HepG2 (cell line): ENCODE measurements around the gene PAPOLA. TPM values are rescaled to one million over a fixed set of nuclear protein-coding genes. Genes with fewer than 3 reads are reported as not detected.

Source experiments
- AGO2 ChIP-seq: fragments of 200-400 bp; formaldehyde crosslinking; optimal IDR thresholded peaks from 2 replicates; pipeline ENCODE3; 2017; ENCODE audit warnings: mild to moderate bottlenecking, low read depth, low read length, moderate library complexity
- ARHGAP35 ChIP-seq: sonication (generic); formaldehyde crosslinking; IDR thresholded peaks from 2 replicates; pipeline ENCODE4 v1.9.0; 2022; ENCODE audit warnings: mild to moderate bottlenecking, inconsistent platforms, moderate library complexity, missing genetic modification reagents, borderline replicate concordance
- HNRNPLL ChIP-seq: fragments of 200-400 bp; formaldehyde crosslinking; IDR thresholded peaks from 2 replicates; pipeline ENCODE4 v1.6.1; 2017; ENCODE audit warnings: mild to moderate bottlenecking, low read depth, low read length; ENCODE audit not compliant: poor library complexity, severe bottlenecking
- HOXD1 ChIP-seq: sonication (generic); formaldehyde crosslinking; IDR thresholded peaks from 2 replicates; pipeline ENCODE4 v1.5.0; 2020; ENCODE audit warnings: missing genetic modification reagents
- IKZF1 ChIP-seq: fragments of 450-650 bp; IDR thresholded peaks from 2 replicates; pipeline ENCODE4 v1.7.1; 2016
- KDM4B ChIP-seq: sonication (generic); formaldehyde crosslinking; IDR thresholded peaks from 2 replicates; pipeline ENCODE4 v1.4.0; 2020; ENCODE audit warnings: missing genetic modification reagents
- NBN ChIP-seq: fragments of 450-650 bp; conservative IDR thresholded peaks from 2 replicates; pipeline ENCODE4 v1.6.1; 2017
- NR1H2 ChIP-seq: sonication (generic); formaldehyde crosslinking; IDR thresholded peaks from 2 replicates; pipeline ENCODE4 v1.8.1; 2022; ENCODE audit warnings: low read depth, missing genetic modification reagents, borderline replicate concordance
- TCF7 ChIP-seq: sonication (generic); IDR thresholded peaks from 2 replicates; pipeline ENCODE4 v1.6.1; 2016; ENCODE audit warnings: antibody characterized with exemption, low read depth
- ZBTB1 ChIP-seq: sonication (generic); formaldehyde crosslinking; IDR thresholded peaks from 2 replicates; pipeline ENCODE4 v1.4.0; 2020; ENCODE audit warnings: missing genetic modification reagents, borderline replicate concordance
- ZBTB3 ChIP-seq: sonication (generic); formaldehyde crosslinking; IDR thresholded peaks from 2 replicates; pipeline ENCODE4 v1.4.0; 2020; ENCODE audit warnings: low read depth, mild to moderate bottlenecking, moderate library complexity, missing genetic modification reagents, borderline replicate concordance
- ZFP36L2 ChIP-seq: sonication (generic); formaldehyde crosslinking; IDR thresholded peaks from 2 replicates; pipeline ENCODE4 v1.4.0; 2020; ENCODE audit warnings: missing genetic modification reagents
- ZMYM2 ChIP-seq: sonication (generic); formaldehyde crosslinking; IDR thresholded peaks from 2 replicates; pipeline ENCODE4 v1.8.0; 2022; ENCODE audit warnings: mild to moderate bottlenecking, missing genetic modification reagents
- ZNF205 ChIP-seq: IDR thresholded peaks from 2 replicates; pipeline ENCODE4 v1.6.1; 2018; ENCODE audit warnings: missing biosample characterization, missing genetic modification reagents
- ZNF552 ChIP-seq: sonication (generic); formaldehyde crosslinking; IDR thresholded peaks from 2 replicates; pipeline ENCODE4 v1.9.0; 2022; ENCODE audit warnings: missing genetic modification reagents, mild to moderate bottlenecking, borderline replicate concordance
- polyA plus RNA-seq, 8 experiments: library from polyadenylated mRNA; depleted of rRNA in 3 of 8; stranded (reverse) in 7 of 8; unstranded in 1 of 8; fragments of >200 nt; fragmentation: Illumina TruSeq in 4 of 8; extraction: Trizol in 4 of 8; gene quantifications; 2 replicates each; pipeline versions ENCODE4 v1.2.1 to v1.2.3, GENCODE V29; 2011 to 2016; ENCODE audit warnings: low read depth in 4 of 8, missing spikeins in 1 of 8, mixed read lengths in 1 of 8; ENCODE audit not compliant: insufficient read depth in 1 of 8
- total RNA-seq, 5 experiments: library from RNA; depleted of rRNA; stranded (reverse); fragments of >200 nt; fragmentation: Illumina TruSeq; extraction: Trizol; gene quantifications; 2 replicates each; pipeline ENCODE4 v1.2.3, GENCODE V29; 2016; ENCODE audit warnings: low read depth in 1 of 5
- TF ChIP-seq, protein P1 (sequence below): IDR thresholded peaks from 2 replicates; pipeline ENCODE4 v1.6.1; 2018; ENCODE audit warnings: missing genetic modification reagents
- TF ChIP-seq, protein P2 (sequence below): sonication (generic); formaldehyde crosslinking; conservative IDR thresholded peaks from 2 replicates; pipeline ENCODE4 v1.4.0; 2020; ENCODE audit warnings: missing genetic modification reagents
- TF ChIP-seq, protein P3 (sequence below): sonication (generic); formaldehyde crosslinking; IDR thresholded peaks from 2 replicates; pipeline ENCODE4 v1.4.0; 2020; ENCODE audit warnings: missing genetic modification reagents
- TF ChIP-seq, protein P4 (sequence below): sonication (generic); formaldehyde crosslinking; IDR thresholded peaks from 2 replicates; pipeline ENCODE4 v1.4.0; 2020; ENCODE audit warnings: mild to moderate bottlenecking, missing genetic modification reagents
- TF ChIP-seq, protein P5 (sequence below): sonication (generic); formaldehyde crosslinking; IDR thresholded peaks from 2 replicates; pipeline ENCODE4 v1.8.1; 2023; ENCODE audit warnings: mild to moderate bottlenecking, missing genetic modification reagents, borderline replicate concordance
- TF ChIP-seq, protein P6 (sequence below): sonication (generic); formaldehyde crosslinking; IDR thresholded peaks from 2 replicates; pipeline ENCODE4 v1.4.0; 2020; ENCODE audit warnings: missing genetic modification reagents

Gene PAPOLA
- total and polyA plus RNA-seq, 2 of the 13 experiments (the other 11 are each of a cell fraction or from before 2014, with no cell fraction given): 103 to 151 TPM

DNA sequence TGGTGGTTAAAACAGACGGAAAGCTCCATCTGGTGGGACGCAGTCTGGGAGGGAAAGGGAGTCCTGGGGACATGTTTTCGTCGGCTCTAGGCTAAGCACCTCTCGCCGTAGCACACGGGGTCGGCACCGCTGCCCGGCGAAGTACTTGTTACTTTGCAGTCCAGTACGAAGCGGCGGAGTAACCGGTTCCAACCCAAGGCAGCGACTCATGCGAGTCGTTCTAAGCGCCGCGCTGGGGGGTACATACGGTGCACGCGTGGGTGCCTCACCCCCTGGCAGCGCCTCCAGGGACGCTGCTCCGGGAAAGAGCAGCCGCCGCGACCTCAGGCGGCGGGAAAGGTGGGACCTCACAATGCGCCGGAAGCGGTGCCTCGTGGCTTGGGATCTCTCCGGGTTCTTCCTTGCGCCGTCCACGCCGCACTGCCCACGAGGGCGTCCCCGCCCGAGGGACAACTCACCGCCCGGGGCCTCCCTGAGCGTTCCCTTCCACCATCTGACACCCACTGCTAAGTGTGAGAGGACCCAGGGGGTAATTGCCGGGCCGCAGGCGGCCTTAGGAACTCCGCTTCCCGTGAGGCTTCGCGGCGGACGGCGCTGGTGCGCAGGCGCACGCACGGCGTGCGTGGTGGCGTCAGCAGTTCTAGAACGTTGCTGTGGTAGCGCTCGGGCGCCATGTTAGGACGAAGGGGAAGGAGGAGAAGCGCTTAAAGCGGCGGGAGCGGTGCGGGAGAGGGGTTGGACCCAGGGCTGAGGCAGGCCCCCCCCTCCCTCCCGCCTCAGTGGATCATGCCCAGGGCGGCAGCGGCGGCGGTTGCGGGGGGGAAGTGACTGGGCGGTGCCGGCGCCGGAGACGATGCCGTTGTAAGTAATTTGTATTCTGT is at the start of gene PAPOLA (continued):
- TF ChIP-seq, protein P1, sequence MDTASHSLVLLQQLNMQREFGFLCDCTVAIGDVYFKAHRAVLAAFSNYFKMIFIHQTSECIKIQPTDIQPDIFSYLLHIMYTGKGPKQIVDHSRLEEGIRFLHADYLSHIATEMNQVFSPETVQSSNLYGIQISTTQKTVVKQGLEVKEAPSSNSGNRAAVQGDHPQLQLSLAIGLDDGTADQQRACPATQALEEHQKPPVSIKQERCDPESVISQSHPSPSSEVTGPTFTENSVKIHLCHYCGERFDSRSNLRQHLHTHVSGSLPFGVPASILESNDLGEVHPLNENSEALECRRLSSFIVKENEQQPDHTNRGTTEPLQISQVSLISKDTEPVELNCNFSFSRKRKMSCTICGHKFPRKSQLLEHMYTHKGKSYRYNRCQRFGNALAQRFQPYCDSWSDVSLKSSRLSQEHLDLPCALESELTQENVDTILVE (CRISPR knock-in tag): peak; percentile 26; the same call in 1 of the 2 replicates
- TF ChIP-seq ZBTB1 (no peak), ZBTB3 (no peak), HOXD1 (peak; percentile 54), ZFP36L2 (CRISPR knock-in tag) (no peak), ZNF205 (CRISPR knock-in tag) (peak; percentile 42), AGO2 (no peak), IKZF1 (no peak), ZMYM2 (peak; percentile 58; the same call in 1 of the 2 replicates), ZNF552 (CRISPR knock-in tag) (0 out of 2 replicates have a peak, but pooled peaks have one; percentile 49), KDM4B (CRISPR knock-in tag) (0 out of 2 replicates have a peak, but pooled peaks have one; percentile 18), NBN (no peak), HNRNPLL (peak; percentile 71), ARHGAP35 (peak; percentile 45; the same call in 1 of the 2 replicates), NR1H2 (CRISPR knock-in tag) (0 out of 2 replicates have a peak, but pooled peaks have one; percentile 46), TCF7 (no peak)
- TF ChIP-seq, protein P2, sequence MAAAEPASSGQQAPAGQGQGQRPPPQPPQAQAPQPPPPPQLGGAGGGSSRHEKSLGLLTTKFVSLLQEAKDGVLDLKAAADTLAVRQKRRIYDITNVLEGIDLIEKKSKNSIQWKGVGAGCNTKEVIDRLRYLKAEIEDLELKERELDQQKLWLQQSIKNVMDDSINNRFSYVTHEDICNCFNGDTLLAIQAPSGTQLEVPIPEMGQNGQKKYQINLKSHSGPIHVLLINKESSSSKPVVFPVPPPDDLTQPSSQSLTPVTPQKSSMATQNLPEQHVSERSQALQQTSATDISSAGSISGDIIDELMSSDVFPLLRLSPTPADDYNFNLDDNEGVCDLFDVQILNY (CRISPR knock-in tag): peak; percentile 82
- TF ChIP-seq, protein P3, sequence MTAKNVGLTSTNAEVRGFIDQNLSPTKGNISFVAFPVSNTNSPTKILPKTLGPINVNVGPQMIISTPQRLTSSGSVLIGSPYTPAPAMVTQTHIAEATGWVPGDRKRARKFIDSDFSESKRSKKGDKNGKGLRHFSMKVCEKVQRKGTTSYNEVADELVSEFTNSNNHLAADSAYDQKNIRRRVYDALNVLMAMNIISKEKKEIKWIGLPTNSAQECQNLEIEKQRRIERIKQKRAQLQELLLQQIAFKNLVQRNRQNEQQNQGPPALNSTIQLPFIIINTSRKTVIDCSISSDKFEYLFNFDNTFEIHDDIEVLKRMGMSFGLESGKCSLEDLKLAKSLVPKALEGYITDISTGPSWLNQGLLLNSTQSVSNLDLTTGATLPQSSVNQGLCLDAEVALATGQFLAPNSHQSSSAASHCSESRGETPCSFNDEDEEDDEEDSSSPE: peak; percentile 83
- TF ChIP-seq, protein P4, sequence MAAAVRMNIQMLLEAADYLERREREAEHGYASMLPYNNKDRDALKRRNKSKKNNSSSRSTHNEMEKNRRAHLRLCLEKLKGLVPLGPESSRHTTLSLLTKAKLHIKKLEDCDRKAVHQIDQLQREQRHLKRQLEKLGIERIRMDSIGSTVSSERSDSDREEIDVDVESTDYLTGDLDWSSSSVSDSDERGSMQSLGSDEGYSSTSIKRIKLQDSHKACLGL: peak; percentile 80; the same call in 1 of the 2 replicates
- TF ChIP-seq, protein P5, sequence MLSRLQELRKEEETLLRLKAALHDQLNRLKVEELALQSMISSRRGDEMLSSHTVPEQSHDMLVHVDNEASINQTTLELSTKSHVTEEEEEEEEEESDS (CRISPR knock-in tag): no peak
- TF ChIP-seq, protein P6, sequence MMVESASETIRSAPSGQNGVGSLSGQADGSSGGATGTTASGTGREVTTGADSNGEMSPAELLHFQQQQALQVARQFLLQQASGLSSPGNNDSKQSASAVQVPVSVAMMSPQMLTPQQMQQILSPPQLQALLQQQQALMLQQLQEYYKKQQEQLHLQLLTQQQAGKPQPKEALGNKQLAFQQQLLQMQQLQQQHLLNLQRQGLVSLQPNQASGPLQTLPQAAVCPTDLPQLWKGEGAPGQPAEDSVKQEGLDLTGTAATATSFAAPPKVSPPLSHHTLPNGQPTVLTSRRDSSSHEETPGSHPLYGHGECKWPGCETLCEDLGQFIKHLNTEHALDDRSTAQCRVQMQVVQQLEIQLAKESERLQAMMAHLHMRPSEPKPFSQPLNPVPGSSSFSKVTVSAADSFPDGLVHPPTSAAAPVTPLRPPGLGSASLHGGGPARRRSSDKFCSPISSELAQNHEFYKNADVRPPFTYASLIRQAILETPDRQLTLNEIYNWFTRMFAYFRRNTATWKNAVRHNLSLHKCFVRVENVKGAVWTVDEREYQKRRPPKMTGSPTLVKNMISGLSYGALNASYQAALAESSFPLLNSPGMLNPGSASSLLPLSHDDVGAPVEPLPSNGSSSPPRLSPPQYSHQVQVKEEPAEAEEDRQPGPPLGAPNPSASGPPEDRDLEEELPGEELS (CRISPR knock-in tag): no peak
